ENCODE measurements around the gene FOXP1.

FOXP1 gene

DNA sequence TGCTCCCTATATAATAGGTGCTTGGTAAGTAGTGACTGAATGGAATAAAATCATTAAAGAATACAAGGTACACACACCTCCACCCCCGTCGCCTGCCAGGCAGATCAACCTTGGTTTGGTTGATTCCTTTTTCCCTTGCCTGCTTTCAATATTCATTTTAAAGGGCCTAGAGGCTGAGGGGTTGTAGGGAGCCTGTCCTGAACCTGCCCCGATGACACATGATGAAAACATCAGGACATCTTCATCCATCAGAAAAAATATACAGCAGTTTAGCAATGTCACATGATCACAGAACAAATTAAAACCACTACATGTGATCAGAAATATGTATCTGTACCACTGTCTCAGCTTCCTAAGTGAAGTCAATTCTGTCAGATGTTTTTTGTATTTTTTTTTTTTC lies 588.9 kb downstream of the FOXP1 start:
- H3K27me3 ChIP-seq (ENCODE audit: insufficient read depth, low read length): no peaks in the 10 kb centered on the region
- no peak overlapping the region for H2AFZ ChIP-seq (ENCODE audit: low read length, unreplicated experiment)
- H3K79me2 ChIP-seq (ENCODE audit: control insufficient read depth, insufficient read depth, low read length, unreplicated experiment): peaks cover 25% of the 10 kb centered on the region
- no peak overlapping the region for H3K4me3 ChIP-seq (ENCODE audit: low read depth, low read length)
- H3K36me3 ChIP-seq (ENCODE audit: insufficient read depth, low read length): peaks cover 57% of the 10 kb centered on the region; the same call in 1 of the 2 replicates
- peaks cover 35% of the 10 kb centered on the region for H3K4me1 ChIP-seq (ENCODE audit: control insufficient read depth, insufficient read depth, low read length, unreplicated experiment)
- no peak overlapping the region for H3K27ac ChIP-seq (ENCODE audit: low read depth, low read length)

DNA sequence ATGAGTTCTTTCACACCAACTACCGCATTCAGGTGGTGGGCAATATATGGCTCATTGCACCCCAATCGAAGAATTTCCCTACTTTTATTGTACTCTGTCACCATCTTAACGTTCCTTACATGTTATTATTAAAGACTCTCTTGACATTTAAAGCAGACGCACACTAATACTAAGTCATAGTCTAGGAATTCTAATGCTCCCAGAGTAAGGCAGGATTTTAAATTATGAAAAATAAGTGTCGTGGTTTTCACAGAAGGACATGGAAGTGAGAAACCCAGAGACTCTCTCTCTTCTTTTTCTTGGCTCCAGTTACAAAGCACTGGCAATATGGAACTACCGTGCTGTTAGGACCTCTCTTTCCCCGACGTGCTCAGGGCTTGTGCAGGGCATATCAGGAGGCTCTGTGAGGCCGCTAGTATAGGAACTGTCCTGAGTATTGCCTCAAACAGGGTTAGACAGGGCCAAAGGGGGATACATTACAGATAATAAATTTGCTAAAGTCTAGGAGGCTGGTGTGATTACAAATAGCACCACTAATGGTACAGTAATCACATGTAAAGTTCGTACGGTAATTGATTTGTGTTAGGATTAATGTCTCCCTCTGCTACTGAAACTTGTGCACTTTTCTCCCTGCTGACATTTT lies 590.8 kb downstream of the FOXP1 start:
- Histone ChIP-seq H2AFZ (ENCODE audit: low read length, unreplicated experiment) (no peak overlapping the region), H3K27ac (ENCODE audit: low read depth, low read length) (peak overlapping the region; percentile 26; the same call in 1 of the 2 replicates), H3K79me2 (ENCODE audit: control insufficient read depth, insufficient read depth, low read length, unreplicated experiment) (peaks cover 31% of the 10 kb centered on the region), H3K27me3 (ENCODE audit: insufficient read depth, low read length) (no peaks in the 10 kb centered on the region), H3K36me3 (ENCODE audit: insufficient read depth, low read length) (peaks cover 59% of the 10 kb centered on the region; the same call in 1 of the 2 replicates), H3K4me3 (ENCODE audit: low read depth, low read length) (no peak overlapping the region), H3K4me1 (ENCODE audit: control insufficient read depth, insufficient read depth, low read length, unreplicated experiment) (peaks cover 41% of the 10 kb centered on the region)

DNA sequence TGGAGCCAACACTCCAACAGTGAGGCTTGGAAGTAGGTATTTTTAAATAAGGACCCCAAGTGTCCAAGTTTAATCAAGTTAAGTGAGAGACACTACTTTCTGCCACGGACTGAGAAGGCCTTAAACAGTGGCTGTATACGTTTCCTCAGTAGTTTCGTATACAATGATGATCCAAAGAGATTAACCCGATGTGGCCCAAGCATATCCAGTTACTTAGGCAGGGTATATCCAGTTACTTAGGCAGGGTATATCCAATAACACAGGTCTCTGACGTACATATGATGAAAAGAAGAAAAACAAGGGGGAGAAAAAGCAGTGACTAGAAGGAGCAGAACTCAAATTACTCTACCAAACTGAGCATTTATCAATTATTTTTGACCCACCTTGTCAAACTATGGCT lies 591.4 kb downstream of the FOXP1 start:
- Histone ChIP-seq H3K79me2 (ENCODE audit: control insufficient read depth, insufficient read depth, low read length, unreplicated experiment) (peaks cover 35% of the 10 kb centered on the region), H3K4me3 (ENCODE audit: low read depth, low read length) (no peak overlapping the region), H3K36me3 (ENCODE audit: insufficient read depth, low read length) (peaks cover 60% of the 10 kb centered on the region), H2AFZ (ENCODE audit: low read length, unreplicated experiment) (no peak overlapping the region), H3K27me3 (ENCODE audit: insufficient read depth, low read length) (no peaks in the 10 kb centered on the region), H3K27ac (ENCODE audit: low read depth, low read length) (peak overlapping the region; percentile 26; the same call in 1 of the 2 replicates), H3K4me1 (ENCODE audit: control insufficient read depth, insufficient read depth, low read length, unreplicated experiment) (peaks cover 41% of the 10 kb centered on the region)

DNA sequence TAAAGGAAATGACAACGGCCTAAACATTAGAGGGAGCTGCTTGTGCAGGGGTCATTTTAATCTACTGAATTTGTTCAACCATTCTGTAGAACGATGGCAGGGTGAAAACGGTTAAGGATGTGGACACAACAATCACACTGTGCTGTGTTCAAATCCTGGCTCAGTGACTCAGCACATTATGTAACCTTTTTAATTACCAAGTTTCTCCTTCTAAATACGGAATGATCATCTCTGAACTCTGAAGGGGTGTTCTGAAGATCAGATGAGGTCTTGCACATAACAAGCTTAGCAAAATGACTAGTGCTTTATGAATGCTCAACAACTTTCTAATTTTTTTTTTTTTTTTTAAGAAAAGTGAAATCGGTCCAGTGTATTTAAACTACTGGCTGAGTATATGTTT lies 592.8 kb downstream of the FOXP1 start:
- H3K4me1 ChIP-seq (ENCODE audit: control insufficient read depth, insufficient read depth, low read length, unreplicated experiment): peaks cover 41% of the 10 kb centered on the region
- peaks cover 61% of the 10 kb centered on the region for H3K36me3 ChIP-seq (ENCODE audit: insufficient read depth, low read length)
- peaks cover 38% of the 10 kb centered on the region for H3K79me2 ChIP-seq (ENCODE audit: control insufficient read depth, insufficient read depth, low read length, unreplicated experiment)
- H3K27ac ChIP-seq (ENCODE audit: low read depth, low read length): peak overlapping the region; percentile 83
- H3K4me3 ChIP-seq (ENCODE audit: low read depth, low read length): no peak overlapping the region; the same call in 1 of the 2 replicates
- no peaks in the 10 kb centered on the region for H3K27me3 ChIP-seq (ENCODE audit: insufficient read depth, low read length)
- no peak overlapping the region for H2AFZ ChIP-seq (ENCODE audit: low read length, unreplicated experiment)

DNA sequence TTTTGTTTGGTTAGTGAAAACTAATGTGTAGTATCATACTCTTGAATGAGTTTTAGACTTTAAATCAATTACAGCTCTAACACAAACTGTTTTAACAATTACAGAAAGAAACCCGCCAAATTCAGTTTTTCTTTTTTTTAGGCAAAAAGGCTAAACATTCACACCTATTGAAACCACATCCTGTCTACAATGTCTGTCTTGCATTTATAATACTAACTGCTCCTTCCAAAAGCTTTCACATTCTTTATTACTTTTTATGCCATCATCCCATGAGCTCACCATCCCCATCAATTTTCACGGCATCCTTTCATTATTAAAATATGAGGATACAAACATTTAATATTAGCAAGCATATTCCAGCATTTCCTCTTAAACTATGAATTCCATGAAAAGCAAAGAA lies 593.3 kb downstream of the FOXP1 start:
- Histone ChIP-seq H3K27me3 (ENCODE audit: insufficient read depth, low read length) (no peaks in the 10 kb centered on the region), H3K4me3 (ENCODE audit: low read depth, low read length) (peak overlapping the region; percentile 7; the same call in 1 of the 2 replicates), H2AFZ (ENCODE audit: low read length, unreplicated experiment) (no peak overlapping the region), H3K36me3 (ENCODE audit: insufficient read depth, low read length) (peaks cover 63% of the 10 kb centered on the region), H3K79me2 (ENCODE audit: control insufficient read depth, insufficient read depth, low read length, unreplicated experiment) (peaks cover 38% of the 10 kb centered on the region), H3K27ac (ENCODE audit: low read depth, low read length) (peak overlapping the region; percentile 83), H3K4me1 (ENCODE audit: control insufficient read depth, insufficient read depth, low read length, unreplicated experiment) (peaks cover 38% of the 10 kb centered on the region)

DNA sequence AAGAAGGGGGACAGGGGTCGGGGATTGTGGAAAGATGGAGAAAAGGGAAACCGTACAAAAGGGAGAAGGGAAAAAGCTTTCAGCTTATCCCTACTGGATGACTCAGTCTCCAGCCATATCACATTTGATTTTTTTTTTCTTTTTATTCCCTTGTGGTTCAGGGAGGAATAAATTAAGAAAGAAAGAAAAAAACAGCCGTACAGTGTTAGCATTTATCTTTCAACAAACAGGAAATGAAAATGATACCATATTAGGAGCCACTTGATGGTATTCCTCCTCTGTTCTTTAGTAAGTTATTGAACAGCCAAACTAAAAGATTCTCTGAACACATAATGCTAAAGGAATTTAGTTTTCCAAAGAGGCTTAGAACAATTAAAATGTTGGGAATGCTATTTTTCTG lies 594.4 kb downstream of the FOXP1 start:
- H3K27me3 ChIP-seq (ENCODE audit: insufficient read depth, low read length): no peaks in the 10 kb centered on the region
- no peak overlapping the region for H3K4me3 ChIP-seq (ENCODE audit: low read depth, low read length)
- H3K79me2 ChIP-seq (ENCODE audit: control insufficient read depth, insufficient read depth, low read length, unreplicated experiment): peaks cover 41% of the 10 kb centered on the region
- H3K36me3 ChIP-seq (ENCODE audit: insufficient read depth, low read length): peaks cover 58% of the 10 kb centered on the region
- H3K27ac ChIP-seq (ENCODE audit: low read depth, low read length): peak overlapping the region; percentile 83
- peaks cover 36% of the 10 kb centered on the region for H3K4me1 ChIP-seq (ENCODE audit: control insufficient read depth, insufficient read depth, low read length, unreplicated experiment)
- H2AFZ ChIP-seq (ENCODE audit: low read length, unreplicated experiment): no peak overlapping the region

DNA sequence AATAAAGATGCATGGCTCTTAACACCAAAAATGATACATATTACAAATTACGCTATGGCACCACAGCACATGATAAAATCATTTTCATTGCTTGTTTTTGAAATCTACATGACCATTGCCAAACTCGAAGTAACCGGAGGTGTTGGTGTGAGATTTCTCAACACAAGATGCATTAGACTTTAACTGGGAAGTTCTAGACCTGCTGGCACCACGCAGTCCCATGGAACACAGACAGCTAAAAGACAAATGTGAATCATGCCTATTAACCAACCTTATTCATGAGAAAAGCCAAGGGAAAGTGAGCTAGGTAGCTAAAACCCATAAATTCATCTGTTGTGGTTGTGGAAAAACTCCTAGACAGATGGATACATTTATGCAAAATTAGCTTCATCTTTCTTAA lies 595.4 kb downstream of the FOXP1 start:
- H3K27me3 ChIP-seq (ENCODE audit: insufficient read depth, low read length): no peaks in the 10 kb centered on the region
- H3K36me3 ChIP-seq (ENCODE audit: insufficient read depth, low read length): peaks cover 54% of the 10 kb centered on the region
- H3K27ac ChIP-seq (ENCODE audit: low read depth, low read length): peak overlapping the region; percentile 83
- H3K4me3 ChIP-seq (ENCODE audit: low read depth, low read length): no peak overlapping the region
- H2AFZ ChIP-seq (ENCODE audit: low read length, unreplicated experiment): no peak overlapping the region
- H3K79me2 ChIP-seq (ENCODE audit: control insufficient read depth, insufficient read depth, low read length, unreplicated experiment): peaks cover 38% of the 10 kb centered on the region
- H3K4me1 ChIP-seq (ENCODE audit: control insufficient read depth, insufficient read depth, low read length, unreplicated experiment): peaks cover 46% of the 10 kb centered on the region

DNA sequence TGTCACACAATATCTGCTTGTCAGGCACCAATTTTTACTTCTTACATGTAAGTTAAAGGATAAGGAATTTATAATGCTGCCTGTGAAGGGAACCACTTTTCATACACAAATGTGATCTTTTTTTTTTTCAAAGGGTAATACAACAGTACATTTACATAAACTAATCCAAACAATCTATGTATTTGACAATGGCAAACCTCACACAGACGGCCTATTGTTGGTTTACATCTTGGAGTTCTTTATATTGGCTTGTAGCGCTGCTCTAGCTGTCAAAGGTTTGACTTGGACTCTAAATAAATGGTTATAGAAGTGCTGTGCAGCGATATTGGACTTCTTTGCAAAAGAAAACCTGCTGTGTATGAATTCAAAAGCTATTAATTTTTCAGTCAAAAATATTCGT lies 598.0 kb downstream of the FOXP1 start:
- H3K4me3 ChIP-seq (ENCODE audit: low read depth, low read length): no peak overlapping the region
- H3K27ac ChIP-seq (ENCODE audit: low read depth, low read length): no peak overlapping the region
- peaks cover 59% of the 10 kb centered on the region for H3K4me1 ChIP-seq (ENCODE audit: control insufficient read depth, insufficient read depth, low read length, unreplicated experiment)
- H3K79me2 ChIP-seq (ENCODE audit: control insufficient read depth, insufficient read depth, low read length, unreplicated experiment): peaks cover 41% of the 10 kb centered on the region
- H3K27me3 ChIP-seq (ENCODE audit: insufficient read depth, low read length): no peaks in the 10 kb centered on the region
- no peak overlapping the region for H2AFZ ChIP-seq (ENCODE audit: low read length, unreplicated experiment)
- H3K36me3 ChIP-seq (ENCODE audit: insufficient read depth, low read length): peaks cover 40% of the 10 kb centered on the region

DNA sequence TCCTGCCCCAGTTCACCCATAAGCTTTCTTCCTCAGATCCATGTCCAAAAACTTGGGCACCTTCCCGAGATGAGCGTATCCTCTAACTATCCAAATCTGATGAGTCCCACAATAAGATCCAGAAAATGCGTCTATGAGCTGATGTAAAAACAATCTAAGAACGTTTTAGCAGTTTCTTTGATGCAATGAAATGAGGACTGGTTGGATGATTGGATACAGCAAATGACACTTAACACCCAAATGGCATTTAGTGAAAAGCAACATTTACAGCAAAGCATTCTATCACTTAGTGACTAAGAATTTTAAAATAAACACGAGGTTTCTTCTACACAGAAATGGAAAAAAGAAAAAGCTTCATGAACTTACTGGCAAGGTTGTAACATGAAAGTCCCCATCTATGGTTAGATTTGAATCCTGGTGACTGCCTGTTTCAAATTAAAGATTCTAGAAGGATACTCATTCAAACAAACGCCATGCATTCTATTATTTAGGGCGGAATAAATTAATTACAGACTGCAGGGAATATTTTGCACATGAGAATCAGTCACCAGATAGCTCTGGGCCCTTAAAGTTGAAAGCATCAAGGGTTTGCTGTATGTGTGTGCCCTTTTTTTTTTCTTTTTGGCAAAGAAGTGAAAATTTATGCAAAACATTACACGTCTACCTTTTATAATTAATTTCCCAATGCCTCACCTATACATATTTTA lies 598.6 kb downstream of the FOXP1 start:
- Histone ChIP-seq H3K4me1 (ENCODE audit: control insufficient read depth, insufficient read depth, low read length, unreplicated experiment) (peaks cover 55% of the 10 kb centered on the region), H2AFZ (ENCODE audit: low read length, unreplicated experiment) (no peak overlapping the region), H3K36me3 (ENCODE audit: insufficient read depth, low read length) (peaks cover 37% of the 10 kb centered on the region), H3K27ac (ENCODE audit: low read depth, low read length) (peak overlapping the region; percentile 99), H3K79me2 (ENCODE audit: control insufficient read depth, insufficient read depth, low read length, unreplicated experiment) (peaks cover 41% of the 10 kb centered on the region), H3K27me3 (ENCODE audit: insufficient read depth, low read length) (no peaks in the 10 kb centered on the region), H3K4me3 (ENCODE audit: low read depth, low read length) (no peak overlapping the region)

DNA sequence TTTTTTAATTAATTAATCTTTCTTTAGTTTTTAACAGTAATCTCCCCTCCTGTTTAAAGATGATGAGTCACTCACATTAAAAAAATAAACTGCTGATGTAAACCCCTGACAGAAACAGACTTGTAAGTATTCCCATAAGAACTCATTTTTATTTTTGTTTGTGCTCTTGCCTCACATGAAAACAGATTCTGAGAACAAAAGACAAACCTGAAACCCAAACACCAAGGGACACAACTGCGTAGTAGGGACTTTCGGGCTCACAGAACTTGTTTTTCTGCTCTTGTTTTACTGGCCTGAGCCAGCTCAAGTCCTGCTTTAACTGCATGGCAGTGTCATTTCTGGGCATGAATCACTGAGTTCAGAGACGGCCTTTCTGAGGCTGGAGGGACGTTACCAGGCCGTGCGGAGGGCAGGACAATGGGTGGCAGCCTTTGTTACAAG lies 600.8 kb downstream of the FOXP1 start:
- H3K27ac ChIP-seq (ENCODE audit: low read depth, low read length): peak overlapping the region; percentile 99

DNA sequence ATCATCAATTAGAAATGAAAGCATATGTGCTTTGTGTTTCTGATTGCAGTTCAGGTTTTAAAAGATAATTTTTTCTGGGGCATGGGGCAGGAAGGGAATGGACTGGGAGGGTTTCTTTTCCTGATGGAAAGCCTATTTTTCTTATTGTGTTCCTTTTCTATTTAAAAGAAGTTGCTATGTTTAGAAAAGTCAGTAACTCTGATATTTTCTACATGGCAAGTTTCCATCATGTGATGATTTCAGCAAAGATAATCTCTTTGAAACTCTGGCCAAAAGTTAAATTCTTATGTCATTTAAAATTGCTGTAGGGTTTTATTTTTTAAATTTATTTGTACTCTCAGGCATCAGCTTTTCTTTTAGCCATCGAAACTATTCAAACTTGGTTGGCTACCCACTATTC lies 601.2 kb downstream of the FOXP1 start:
- Histone ChIP-seq H3K4me3 (ENCODE audit: low read depth, low read length) (peak overlapping the region; percentile 14; the same call in 1 of the 2 replicates), H3K27me3 (ENCODE audit: insufficient read depth, low read length) (no peaks in the 10 kb centered on the region), H3K36me3 (ENCODE audit: insufficient read depth, low read length) (peaks cover 33% of the 10 kb centered on the region), H3K4me1 (ENCODE audit: control insufficient read depth, insufficient read depth, low read length, unreplicated experiment) (peaks cover 40% of the 10 kb centered on the region), H3K27ac (ENCODE audit: low read depth, low read length) (peak overlapping the region; percentile 99), H2AFZ (ENCODE audit: low read length, unreplicated experiment) (no peak overlapping the region), H3K79me2 (ENCODE audit: control insufficient read depth, insufficient read depth, low read length, unreplicated experiment) (peaks cover 28% of the 10 kb centered on the region)

More for the DNA sequence above, 600.8 kb downstream of the FOXP1 start:
- Histone ChIP-seq H2AFZ (ENCODE audit: low read length, unreplicated experiment) (no peak overlapping the region), H3K4me3 (ENCODE audit: low read depth, low read length) (peak overlapping the region; percentile 61), H3K36me3 (ENCODE audit: insufficient read depth, low read length) (peaks cover 33% of the 10 kb centered on the region), H3K4me1 (ENCODE audit: control insufficient read depth, insufficient read depth, low read length, unreplicated experiment) (peaks cover 40% of the 10 kb centered on the region), H3K79me2 (ENCODE audit: control insufficient read depth, insufficient read depth, low read length, unreplicated experiment) (peaks cover 33% of the 10 kb centered on the region), H3K27me3 (ENCODE audit: insufficient read depth, low read length) (no peaks in the 10 kb centered on the region)
